ENCODE data around the gene TPRG1L.
A peak's percentile ranks its signal among the peaks of the same experiment; 100 is the strongest.
"Not testable (repeated sequence)": the region's sequence is repeated elsewhere in the genome, so short reads cannot be mapped to it uniquely, and the experiment has no call there.

TPRG1L gene

DNA sequence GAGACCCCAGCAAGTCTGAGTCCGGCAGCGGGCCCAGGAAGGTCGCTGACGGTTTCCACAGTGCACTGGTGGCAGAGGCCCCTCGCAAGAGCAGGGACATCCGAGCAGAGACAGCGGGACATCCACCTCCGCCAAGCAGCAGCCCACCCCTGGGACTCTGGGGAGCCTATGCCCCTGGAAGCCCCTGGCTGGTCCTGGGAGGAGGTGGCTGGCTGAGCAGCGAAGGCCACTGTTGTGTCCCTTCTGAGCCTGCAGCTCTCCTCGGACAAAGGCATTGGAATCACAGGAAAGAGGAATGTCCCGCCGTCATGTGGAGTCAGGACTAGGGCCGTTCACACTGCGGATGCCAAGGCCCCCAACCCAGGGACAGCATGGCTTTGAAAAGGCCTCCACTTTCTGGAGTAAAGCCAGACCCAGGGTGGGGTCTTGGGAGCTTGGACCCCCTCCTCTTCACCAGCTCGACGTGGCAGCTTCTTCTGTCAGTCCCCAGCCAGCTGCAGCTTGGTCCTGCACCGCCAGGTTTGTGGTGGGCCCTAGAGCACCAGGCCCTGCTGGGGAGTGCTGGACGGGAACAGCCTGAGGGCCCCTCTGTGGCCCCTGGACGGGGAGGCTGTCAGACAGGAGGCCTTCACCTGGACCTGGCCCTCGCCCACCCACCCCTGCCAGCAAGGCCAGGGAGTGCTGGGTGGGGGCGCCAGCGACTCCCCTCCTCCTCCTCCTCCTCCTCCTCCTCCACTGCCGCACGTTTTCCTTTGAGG, 14.9 kb upstream of the TPRG1L start:
- DNase-seq, result no peak

DNA sequence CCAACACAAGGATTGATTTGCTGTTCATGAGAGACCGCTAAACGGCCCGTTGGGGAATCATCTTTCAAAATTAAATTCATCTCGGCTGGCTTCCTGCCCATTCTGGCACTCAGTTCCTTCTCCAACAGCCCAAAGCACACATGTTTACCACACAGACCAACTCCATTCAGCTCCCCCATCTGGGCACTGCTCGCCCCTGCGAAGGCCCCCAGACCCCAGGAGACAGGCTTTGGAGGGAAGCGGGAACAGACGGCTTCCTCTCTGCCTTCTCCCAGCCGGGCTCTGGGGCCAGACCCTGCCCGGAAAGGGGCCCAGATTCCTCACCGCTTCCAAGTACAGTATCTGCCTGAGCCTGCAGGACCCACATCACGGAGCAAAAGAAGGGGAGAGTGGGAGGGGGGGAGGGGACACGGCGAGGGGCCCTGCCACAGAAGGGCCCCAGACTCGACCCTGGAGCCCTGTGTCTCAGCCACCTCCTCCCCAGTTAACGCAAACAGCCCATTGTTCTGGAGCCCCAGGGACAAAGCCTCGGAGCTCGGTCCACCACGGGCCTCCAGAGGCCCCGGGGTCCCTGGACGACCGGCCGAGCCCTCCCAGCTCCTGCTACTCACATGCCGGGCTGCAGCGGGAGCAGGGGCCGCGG, 14.2 kb upstream of the TPRG1L start:
- DNase-seq, result no peak

DNA sequence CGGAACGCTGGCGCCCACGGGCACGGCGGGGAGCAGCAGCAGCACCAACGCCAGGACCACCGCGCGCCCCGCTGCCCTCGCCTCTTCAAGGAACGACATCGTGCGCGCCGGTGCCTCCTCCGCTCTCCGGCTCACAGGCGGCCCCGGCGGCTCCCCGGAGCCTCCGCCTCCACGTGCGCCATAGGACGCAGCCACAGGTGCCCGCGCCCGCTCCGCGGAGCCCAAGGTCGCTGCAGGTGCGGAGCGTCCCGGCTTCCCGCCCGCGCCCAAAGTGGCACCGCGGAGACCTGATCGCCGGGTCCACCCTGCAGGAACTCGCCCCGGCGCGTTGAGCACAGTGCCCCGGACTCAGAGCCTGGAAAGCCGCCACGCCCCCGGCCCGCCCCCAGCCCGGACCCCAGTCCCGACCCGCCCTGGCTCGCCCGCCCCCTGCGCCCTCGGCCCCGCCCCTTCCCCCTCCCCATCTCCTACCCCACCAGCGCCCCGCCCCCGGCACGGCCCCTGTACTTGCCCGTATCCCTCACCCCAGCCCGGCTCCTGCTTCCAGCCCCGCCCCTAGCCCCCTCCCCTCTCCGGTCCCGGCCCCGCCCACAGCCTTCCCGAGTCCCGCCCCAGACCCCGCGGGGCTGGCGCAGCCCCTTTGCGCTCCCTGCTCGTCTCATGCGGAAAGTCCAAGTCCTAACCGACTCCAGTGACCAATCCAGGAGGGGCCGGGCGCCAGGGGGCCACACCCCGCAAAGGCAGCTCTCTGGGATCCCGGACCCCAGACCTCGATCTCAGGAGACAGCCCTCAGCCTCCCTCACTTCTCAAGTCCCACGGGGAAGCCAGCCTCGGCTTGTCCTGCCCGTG, 13.4 kb upstream of the TPRG1L start, which contains the start of gene MEGF6:
Gene MEGF6 (minus strand): TSS at position 339 of the 850 bp plus-strand sequence. CDS start 240 bp downstream, at position 99.
- DNase-seq, result peak; percentile 78

DNA sequence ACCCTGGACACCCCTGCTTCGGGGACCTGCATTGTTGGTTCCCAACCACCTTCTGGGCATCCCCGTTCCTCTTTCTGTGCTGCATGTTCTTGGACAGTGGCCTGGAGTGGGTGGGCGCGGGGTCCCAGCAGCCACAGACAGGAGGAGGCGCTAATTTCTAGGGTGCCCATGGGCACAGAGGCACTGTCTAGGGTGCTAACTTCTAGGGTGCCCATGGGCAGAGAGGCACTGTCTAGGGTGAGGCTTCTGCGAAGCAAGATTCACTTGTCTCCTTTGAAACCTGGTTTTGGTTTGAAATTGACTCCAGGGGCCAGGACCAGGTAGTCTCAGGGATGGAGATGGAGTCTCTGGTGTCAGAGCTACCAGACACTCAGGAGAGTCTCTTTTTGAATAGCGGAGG, 12.7 kb upstream of the TPRG1L start:
- DNase-seq, result no peak

DNA sequence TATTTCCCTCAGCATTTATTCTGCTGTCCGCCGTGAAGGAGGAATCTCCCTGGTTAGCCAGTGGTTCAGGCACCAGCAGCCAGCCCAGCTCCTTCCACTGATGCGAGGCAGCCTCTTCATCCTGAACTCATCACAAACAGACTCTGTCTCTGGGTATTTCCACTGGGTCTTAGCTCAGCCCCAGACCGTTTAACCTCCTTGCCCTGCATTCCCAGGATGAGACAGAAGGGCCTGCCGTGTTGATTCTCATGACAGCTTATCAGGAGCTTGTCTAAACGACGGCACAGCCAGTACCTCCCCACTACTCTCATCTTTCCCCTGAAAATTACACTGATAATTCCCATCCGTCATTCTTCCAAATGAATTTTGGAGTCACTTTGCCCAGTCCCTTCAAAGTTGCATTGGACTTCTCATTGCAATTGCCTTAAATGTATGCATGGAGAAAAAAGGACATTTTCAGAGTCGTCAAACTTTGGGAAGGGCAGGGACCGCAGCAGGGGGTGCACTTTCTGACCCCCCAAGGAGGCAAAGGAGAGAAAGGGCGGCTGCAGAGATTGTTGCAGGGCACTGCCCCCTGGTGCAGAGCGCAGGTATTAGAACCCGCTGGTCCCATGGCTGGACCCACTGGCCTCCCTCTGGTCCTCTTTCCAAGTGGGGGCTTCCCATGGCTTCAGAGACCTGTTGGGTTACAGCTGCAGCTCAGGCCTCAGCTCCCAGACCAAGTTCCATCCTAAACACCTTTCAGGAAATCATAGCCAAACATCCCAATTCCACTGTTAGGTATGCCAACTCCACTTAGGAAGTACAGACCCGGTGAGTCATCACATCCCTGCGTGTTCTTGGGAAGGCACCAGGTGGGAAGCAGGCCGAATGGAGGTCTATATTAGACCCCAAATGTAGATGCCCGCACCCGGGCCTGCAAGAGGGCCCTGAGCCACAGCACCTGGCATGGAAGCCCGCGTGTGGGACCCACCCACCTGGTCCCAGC, 9.8 kb upstream of the TPRG1L start:
- DNase-seq, result no peak

DNA sequence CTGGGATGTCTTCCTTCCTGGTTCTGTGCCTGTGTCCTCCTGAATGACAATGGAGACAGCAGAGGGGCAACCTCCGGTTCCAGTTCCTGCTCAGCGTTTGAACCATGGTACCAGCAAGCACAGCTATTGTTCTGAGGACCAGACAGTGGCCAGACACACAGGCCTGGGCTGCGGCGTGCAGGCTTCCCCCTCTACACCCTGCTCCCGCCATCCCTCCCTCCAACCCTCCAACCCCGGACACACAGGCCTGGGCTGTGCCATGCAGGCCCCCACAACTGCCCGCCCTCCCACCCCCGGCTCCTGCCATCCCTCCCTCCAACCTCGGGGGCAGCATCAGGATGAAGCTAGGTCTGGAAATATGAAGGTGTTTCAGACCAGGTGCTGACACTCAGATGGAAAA, 8.0 kb upstream of the TPRG1L start:
- DNase-seq, result no peak

DNA sequence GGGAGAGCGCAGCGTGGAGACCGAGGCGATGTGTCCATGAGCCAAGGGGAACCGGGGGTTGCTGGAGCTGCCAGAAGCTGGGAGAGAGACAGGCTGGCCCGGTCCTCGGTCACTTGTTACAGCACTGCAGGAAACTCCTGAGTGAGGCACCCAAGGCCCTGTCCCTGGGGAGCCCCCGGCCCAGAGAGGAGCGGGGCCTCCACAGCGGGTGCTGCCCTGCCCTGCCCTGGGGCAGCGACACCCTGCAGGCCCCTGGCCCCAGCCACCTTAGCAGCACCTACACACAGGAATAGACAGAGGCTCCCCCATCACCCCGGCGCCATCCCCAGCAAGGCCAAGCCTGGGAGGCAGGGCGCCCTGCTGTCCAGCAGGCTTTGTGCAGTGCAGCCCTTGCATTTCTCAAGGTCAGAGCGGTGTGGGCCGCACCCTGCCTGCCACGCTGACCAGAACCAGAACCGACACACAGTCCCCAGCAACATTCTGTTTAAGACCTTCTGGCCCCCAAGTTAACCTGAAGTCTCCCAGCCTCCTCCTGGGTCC, 6.9 kb upstream of the TPRG1L start:
- DNase-seq, result no peak

DNA sequence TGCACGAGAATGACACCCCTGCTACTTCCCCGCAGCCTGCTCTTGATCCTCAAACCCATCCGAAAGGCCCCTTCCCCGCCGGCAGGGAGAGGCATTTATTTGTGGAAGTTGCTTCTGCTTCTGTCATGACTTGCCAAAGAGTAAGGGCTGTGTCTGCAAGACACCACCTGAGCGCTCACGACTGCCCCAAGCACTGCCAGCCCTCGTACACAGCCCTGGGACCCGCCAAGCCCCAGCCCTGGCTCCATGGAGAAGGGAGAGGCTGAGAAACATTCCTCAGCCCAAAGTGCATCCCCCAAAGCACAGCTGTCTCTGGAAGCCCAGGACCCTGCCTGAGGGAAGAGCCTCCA, 6.3 kb upstream of the TPRG1L start:
- DNase-seq, result no peak

DNA sequence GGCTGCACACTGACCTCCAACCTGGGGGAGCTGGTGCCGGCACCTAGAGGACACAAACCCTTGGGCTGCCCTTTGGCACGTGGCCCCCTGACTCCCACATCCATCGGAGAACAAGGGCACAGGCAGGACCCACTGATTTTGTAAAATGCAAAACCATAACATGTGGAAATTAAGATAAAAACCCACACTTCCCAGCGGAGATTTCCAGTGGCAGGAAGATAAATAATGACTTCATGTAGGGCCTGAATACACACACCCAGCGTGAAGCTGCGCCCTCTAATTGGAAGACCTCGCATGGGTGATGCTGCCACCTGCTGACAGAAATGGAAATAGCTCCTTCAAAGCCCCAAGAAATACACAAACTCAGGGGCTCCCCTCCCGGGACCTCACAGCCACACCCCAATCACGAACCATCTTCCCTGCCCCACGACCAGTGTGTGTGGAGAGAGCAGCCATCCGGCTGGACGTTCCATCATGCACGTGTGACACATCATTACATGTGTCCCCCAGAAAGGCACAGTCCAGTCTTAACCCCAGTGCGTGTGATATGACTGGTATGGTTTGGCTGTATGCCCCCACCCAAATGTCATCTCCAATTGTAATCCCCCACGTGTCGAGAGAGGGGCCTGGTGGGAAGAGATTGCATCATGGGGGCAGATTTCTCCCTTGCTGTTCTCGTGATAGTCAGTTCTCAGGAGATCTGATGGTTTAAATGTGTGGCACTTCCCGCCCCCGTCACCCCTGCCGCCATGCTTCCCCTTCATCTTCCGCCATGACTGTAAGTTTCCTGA, 5.7 kb upstream of the TPRG1L start:
- DNase-seq, result no peak

DNA sequence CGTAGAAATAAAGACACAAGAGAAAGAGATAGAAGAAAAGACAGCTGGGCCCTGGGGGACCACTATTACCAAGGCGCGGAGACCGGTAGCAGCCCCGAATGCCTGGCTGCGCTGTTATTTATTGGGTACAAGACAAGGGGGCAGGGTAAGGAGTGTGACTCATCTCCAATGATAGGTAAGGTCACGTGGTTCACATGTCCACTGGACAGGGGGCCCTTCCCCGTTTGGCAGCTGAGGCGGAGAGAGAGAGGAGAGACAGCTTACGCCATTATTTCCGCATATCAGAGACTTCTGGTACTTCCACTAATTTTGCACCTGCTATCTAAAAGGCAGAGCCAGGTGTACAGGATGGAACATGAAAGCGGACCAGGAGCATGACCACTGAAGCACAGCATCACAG, 4.1 kb upstream of the TPRG1L start:
- DNase-seq, result no peak

DNA sequence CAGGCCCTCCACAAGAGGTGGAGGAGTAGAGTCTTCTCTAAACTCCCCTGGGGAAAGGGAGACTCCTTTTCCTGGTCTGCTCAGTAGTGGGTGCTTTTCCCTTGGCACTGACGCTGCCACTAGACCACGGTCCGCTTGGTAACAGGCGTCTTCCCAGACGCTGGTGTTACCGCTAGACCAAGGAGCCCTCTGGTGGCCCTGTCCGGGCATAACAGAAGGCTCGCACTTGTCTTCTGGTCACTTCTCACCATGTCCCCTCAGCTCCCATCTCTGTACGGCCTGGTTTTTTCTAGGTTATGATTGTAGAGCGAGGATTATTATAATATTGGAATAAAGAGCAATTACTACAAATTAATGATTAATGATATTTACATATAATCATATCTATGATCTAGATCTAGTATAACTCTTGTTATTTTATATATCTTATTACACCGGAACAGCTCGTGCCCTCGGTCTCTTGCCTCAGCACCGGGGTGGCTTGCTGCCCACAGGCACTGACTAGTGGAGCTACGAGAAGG, 3.6 kb upstream of the TPRG1L start:
- DNase-seq, result not testable (repeated sequence)

DNA sequence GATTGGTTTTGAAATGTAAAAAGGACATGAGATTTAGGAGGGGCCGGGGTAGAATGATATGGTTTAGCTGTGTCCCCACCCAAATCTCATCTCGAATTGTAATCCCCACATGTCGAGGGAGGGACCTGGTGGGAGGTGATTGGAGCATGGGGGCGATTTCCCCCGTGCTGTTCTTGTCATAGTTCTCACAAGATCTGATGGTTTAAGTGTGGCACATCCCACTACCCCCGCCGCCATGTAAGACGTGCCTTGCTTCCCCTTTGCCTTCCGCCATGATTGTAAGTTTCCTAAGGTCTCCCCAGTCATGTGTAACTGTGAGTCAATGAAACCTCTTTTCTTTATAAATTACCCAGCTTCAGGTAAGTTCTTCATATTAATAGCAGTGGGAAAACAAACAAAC, 2.7 kb upstream of the TPRG1L start:
- DNase-seq, result not testable (repeated sequence)

DNA sequence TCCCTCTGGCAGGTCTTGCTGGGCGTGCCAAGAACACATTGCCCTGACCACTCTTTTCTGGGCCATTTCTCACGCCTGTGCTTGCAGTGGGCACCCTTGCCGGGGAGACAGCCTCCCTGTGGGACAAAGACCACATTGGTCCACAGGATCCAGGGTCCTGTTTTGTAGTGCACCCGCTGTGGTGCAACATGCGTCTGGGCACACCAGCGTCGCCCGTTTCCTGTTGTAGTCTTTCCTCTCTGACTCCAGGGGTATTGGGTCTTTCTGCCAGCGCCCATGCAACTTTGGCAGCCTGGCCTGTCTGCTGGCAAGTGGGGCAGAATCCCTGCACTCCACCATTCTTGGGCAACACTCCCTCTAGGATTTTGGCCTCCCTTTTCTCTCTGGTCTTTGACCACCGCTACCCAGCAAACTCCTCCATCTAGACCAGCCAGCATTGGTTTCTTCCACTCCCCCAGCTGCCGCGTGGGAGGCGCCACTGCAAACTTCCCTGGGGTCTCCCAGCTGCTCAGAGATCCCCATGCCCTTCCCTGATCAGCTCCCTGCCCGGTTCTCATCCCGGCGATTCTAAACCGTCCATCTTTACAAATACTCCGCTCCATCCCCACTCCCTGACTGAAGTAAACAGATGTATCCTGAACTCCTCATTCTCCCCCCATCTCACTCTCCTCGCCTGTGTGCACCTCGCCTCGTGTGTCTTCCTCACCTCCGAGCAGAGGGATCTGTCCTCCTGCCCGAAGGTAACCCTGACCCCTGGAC, 1.2 kb upstream of the TPRG1L start:
- no peak for DNase-seq

DNA sequence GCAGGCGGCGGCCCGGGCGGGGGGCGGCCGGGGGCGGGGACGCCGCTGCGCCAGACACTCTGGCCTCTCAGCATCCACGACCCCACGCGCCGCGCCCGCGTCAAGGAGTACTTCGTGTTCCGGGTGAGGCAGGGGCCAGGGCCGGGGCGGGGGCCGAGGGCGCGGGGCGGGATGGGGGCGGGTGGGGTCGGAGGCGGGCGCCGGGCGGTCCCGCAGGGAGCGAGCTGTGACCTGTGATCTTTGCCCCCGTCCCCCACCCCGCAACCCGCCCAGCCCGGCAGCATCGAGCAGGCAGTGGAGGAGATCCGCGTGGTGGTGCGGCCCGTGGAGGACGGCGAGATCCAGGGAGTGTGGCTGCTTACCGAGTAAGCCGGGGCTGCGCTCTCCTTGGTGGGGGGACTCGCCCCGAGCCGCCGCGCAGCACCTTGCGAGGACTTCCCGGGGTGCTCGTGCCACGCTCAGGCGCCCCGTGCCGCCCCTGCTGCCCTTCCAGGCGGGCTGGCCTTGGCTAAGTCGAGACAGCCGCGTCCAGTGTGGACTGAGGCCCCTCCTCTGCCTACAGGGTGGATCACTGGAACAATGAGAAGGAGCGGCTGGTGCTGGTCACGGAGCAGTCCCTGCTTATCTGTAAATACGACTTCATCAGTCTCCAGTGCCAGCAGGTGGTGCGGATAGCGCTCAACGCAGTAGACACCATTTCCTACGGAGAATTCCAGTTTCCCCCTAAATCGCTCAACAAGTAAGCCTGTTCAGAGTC, 514 bp downstream of the TPRG1L start:
- DNase-seq, result peak; percentile 70

DNA sequence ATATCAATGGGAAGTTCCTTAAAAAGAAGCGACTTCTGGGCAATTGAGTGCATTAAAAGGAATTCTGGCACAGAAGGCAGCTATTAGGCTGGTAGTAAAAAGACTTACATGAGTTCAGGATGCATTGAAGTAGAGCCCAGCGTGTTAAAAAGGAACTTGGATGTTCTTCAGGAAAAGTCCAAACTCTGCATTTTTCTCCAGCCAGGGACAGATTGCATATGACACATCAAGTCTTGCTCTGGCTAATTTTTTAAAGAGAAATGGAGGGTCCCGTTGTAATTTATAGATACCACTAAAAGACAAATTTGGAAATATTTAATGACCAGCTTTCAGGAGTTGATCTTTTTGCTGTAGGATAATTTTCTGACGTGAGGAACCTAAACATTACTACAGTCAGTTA, 1.2 kb downstream of the TPRG1L start:
- no peak for DNase-seq

DNA sequence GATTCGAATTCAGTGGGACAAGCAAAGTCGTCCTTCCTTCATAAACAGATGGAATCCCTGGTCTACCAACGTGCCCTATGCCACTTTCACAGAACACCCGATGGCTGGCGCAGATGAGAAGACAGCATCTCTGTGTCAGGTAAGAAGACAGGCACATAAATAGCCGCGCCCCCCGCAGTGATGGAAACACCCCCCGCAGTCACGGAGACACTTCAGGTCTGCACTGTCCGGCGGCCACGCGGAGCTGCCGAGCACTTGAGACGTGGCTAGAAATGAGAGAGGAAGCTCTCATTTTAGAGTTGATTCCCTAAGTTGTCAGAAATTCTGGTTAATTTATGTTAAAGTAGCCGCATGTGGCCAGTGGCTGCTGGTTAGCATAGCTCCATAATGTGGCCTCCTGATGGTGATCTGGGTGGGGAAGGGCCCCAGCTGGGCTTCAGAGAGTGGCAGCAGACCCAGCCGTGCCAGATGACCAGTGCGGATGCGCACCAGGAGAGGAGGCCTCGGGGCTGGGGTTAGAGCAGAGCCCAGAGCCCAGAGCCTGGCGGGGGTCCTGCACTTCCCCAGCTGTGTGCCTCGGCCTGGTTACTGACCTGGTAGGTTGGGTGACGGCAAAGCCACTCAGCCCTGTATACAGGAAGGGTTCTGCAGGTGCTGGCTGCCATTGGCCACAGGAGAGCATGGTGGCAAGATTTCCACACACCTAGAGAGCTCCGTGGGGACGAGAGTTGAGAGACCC, 2.9 kb downstream of the TPRG1L start:
- DNase-seq, result no peak

DNA sequence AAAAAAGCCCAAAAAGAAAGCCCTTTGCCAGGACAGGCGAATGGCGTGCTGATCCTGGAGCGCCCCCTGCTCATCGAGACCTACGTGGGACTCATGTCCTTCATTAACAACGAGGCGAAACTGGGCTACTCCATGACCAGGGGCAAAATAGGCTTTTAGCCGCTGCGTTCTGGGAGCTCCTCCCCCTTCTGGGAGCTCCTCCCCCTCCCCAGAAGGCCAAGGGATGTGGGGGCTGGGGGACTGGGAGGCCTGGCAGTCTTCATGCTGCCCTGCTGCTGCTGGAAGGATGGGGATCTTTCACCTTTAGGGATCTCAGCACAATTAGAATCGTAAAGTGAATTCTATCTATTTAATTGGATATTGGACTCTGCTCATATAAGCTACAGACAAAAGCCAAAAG, 3.6 kb downstream of the TPRG1L start:
- no peak for DNase-seq

DNA sequence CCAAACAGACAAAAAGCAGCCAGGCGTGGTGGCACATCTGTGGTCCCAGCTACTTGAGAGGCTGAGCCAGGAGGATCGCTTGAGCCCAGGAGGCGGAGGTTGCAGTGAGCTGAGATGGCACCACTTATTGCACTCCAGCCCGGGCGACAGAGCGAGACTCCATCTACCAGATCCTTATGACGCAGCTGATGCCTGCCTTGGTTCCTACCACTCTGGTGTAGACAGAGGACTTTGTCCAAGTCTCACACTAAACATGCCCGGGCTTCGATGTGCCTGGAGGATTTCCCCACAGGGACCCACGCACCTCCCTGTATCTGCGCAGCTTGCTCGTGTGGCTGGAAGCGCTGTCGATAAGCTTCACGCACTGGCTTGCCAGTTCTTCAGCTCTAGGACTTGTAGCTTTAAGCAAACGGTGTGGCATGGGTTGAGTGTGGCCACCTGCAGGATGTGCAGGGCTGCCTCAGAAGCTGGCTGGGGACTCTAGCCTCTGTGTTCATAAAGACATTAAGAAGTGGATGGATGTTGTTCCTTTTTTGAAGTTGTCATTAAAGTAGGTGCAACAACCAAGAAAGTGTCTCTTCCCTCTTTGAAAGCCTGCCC, 4.8 kb downstream of the TPRG1L start:
- DNase-seq, result no peak
